Activated CD4-positive, alpha-beta T cell treated with anti-CD3 and anti-CD28 coated beads, Interleukin-2, amount 50 U/mL, for 48 hours (primary cell): Measurements from ENCODE around the gene SPEM1.

ENCODE experiments used
- DNase-seq, 2 experiments: peaks; one replicate each; pipeline ENCODE4 v3.0.0-alpha.2; 2020

The SPEM1 gene

DNA sequence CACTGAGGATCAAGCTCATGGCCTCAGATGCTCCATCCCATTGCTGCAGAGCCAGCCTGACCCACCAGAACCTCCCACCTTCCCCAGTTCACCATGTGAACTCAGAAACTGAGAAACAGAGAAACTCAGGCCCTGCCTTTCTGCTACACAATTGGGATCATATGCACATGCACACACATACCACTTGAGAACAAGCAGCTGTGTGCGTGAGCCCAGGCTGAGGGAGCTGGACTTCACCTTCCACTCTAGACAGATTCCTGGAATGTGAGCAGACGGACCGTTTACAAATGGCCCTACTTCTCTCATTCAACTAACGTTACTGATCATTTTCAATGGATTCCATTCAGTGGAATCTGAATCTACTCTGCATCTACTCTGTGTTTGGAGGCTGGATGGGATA lies 3.6 kb downstream of the SPEM1 start:
- DNase-seq: no peak

DNA sequence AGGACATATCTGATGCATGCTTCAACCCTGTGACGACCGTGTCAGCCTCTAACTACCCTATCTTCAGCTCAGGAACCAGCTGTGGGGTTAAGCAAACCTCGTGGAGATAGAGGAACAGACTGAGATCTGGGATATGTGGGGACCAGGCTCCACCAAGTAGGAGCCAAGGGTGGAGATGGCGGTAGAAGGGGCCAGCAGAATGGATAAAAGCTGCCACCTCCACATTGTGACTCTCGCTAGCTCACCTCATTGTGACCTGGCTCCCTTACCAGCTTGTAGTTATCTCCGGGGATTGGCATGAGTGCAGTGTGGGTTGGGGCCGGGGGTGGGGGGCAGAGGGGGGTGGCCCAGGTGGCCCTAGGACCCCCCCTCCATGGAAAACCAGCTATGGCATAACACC lies 5.2 kb downstream of the SPEM1 start, which contains the start of gene SPEM2:
SPEM2 (plus strand) TSS at position 301 of the 400 bp plus-strand sequence; CDS start at position 374, 73 bp downstream.
- DNase-seq: no peak

DNA sequence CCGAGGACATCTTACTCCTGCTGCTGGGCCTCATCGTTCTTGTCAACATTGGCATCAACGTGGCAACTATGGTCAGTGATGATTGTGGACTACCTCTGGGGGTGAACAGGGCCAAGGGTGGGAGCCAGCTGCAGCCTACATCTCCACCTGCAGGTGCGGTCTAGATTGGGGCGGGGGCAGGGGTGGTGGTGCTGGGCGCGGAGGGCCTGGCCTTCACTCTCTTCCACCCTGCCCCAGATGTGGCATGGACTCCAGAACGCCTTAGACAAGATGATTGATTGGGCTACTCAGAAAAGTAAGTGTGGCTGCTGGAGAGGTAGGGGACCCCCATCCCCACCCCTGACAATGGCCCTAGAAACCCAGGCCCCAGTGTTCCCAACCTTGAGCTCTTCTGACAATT lies 5.6 kb downstream of the SPEM1 start:
- DNase-seq: no peak

DNA sequence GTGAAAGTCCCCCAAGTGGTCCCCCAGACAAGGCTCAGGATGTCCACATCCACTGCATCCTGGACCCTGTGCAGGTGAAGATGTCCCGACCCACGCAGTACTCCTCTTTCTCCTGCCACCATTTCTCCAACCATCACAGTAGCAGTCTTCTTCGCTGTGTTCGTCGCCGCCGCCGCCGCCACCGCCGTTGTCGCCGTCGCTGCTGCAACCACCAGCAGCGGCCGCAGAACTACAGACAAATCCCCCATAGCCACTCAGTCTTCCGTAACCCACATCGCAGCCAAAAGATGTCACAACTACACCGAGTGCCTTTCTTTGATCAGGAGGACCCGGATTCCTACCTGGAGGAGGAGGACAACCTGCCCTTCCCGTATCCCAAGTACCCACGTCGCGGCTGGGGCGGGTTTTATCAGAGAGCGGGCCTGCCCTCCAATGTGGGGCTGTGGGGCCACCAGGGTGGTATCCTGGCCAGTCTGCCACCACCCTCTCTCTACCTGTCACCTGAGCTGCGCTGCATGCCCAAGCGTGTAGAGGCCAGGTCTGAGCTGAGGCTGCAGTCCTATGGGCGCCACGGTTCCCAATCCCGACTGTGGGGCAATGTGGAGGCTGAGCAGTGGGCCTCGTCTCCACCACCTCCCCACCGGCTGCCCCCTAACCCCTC lies 6.2 kb downstream of the SPEM1 start:
- no peak for DNase-seq

DNA sequence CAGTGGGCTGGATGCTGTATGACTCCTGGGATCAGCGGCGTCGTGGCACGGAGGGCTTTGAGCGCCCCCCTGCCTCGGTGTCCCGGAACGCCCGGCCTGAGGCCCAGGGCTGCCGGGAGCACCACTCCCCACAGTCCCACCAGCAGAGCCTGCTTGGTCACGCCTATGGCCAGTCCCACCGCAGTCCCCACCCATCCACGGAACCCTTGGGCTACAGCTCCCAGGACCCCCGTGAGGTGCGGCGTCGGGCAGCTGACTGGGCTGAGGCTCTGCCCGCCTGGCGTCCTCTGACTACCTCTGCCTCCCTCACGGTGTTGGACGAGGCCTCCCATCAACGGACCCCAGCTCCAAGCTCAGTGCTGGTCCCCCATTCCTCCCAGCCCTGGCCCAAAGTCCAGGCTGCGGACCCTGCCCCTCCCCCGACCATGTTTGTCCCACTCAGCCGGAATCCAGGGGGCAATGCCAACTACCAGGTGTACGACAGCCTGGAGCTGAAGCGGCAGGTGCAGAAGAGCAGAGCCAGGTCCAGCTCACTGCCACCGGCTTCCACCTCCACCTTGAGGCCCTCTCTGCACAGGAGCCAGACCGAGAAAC lies 6.9 kb downstream of the SPEM1 start:
- no peak for DNase-seq

DNA sequence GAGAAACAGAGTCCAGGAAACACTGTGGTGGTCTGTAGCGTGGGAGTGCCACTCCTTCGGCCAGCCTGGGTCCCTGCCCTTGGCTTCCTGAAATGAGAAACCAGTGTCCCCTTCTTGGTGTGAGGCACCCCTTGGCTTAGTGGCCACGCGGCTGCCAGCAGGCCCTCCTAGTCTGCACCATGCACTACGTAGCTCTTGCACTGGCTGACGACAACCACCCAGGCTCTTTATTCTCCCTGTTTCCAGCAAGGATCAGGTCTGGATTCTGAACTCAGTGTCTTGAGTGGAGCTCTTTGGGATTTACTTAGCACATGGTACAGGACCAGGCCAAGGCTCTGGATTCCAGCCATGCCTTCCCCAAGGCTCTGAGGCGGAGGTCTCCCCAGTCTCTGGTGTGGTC lies 7.4 kb downstream of the SPEM1 start:
- no peak for DNase-seq

DNA sequence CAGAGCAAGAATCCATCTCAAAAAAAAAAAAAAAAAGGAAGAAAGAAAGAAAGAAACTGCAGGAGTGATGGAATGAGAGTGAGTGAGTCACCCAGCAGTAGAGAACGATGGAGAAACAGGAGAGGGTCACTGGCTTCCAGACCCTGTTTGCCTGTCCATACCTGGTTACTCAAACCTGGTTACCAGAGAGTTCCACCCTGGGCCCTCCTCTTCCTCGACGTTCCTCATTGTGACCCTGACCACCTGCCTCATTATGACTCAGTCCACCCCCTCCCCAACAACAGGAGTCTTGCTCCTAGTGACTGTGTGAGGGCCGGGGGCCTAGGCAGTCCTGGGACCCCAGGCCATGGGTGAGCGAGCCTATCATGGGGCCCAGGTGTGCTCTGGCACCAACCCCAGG lies 8.4 kb downstream of the SPEM1 start, which contains the start of gene SPEM3:
SPEM3 (plus strand) TSS at position 301 of the 400 bp plus-strand sequence; CDS start at position 347, 46 bp downstream.
- DNase-seq: no peak

DNA sequence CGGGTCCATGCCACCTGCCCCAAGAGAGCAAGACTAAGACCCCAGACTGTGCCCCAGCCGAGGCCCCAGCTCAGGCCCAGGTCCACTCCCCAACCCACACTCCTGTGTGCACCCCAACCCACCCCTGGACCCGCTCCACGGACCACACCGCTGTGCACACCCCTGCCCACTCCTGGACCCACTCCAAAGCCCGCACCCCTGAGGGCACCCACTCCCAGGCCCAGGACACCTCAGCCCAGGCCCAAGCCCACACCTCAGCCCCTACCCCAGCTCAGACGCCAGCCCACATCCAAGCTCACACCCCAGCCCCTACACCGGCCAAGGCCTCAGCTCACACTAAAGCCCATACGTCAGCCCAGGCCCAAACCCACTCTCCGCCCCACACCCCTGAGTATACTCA lies 9.6 kb downstream of the SPEM1 start:
- DNase-seq: no peak

DNA sequence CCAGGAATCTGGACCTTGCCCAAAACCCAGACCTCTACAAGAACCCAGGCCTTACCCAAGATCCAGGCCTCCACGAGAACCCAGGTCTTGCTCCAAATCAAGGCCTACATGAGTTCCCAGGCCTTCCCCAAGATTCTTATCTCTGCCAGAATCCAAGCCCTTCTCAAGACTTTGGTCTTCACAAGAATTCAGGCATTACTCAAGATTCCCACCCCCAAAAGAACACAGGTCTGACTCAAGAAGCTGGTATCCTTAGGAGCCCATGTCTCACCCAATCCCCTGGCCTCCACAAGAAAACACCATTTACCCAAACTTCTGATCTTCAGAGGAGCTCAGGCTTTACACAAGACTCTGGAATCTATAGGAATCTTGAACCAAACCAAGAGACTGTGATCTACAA lies 11.1 kb downstream of the SPEM1 start:
- DNase-seq: no peak

DNA sequence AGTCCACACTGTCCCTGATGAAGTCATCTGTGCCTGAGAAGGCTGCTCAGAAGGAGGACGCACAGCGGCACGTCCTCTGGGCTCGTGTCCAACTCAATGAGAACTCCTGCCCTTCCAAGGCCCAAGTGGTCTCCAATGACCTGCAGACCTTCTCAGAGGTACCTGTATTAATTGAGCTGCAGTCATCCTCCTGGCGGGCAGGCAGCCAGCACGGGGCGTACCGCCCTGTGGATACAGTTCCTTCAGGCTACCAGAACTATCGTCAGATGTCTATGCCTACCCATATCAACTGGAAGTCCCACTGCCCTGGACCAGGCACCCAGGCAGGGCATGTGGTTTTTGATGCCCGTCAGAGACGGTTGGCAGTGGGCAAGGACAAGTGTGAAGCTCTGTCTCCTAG lies 12.2 kb downstream of the SPEM1 start:
- DNase-seq: no peak

DNA sequence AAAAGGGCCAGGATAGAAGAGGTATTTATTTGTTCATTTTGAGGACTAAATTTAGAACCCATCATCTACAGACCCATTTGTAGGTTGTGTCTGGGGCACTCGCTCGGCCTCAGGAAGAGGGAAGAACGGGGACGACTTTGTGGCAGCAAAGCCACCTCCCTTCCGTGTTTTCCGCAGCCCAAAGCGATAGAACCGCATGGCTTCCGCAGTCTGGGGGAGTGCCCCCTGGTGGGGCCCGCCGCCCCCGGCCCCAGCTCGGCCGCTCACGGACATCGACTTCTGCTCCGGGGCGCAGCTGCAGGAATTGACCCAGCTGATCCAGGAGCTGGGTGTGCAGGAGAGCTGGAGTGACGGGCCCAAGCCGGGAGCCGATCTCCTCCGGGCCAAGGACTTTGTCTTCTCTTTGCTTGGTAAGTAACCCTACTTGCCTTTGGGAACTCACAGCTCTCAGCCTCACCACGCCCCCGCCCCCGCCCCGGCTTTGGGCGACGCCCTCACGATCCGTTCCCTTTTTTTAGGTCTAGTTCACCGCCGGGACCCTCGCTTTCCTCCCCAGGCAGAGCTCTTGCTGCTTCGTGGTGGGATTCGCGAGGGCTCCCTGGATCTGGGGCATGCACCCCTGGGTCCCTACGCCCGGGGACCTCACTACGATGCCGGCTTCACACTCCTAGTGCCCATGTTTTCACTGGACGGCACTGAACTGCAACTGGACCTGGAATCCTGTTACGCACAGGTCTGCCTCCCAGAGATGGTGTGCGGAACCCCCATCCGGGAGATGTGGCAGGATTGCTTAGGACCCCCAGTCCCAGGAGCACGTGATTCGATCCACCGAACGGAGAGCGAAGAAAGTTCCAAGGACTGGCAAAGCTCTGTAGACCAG lies 15.8 kb downstream of the SPEM1 start:
- DNase-seq: peak; percentile 68 to 70

DNA sequence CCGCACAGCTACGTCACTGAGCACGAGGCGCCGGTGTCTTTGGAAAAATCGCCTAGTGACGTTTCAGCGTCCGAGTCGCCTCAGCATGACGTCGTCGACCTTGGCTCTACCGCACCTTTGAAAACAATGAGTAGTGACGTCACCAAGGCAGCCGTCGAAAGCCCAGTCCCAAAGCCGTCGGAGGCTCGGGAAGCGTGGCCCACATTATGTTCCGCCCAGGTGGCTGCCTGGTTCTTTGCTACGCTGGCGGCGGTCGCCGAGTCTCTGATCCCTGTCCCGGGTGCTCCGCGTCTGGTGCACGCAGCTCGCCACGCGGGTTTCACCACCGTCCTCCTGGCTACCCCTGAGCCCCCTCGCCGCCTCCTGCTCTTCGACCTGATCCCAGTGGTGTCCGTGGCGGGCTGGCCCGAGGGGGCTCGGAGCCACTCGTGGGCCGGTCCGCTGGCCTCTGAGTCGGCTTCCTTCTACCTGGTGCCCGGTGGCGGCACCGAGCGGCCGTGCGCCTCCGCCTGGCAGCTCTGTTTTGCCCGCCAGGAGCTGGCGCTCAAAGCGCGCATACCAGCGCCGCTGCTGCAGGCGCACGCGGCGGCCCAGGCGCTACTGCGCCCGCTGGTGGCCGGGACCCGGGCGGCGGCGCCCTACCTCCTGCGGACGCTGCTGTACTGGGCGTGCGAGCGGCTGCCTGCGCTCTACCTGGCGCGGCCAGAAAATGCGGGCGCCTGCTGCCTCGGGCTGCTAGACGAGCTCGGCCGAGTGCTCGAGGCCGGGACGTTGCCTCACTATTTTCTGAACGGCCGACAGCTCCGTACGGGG lies 16.6 kb downstream of the SPEM1 start:
- peak; percentile 80 to 82 for DNase-seq

DNA sequence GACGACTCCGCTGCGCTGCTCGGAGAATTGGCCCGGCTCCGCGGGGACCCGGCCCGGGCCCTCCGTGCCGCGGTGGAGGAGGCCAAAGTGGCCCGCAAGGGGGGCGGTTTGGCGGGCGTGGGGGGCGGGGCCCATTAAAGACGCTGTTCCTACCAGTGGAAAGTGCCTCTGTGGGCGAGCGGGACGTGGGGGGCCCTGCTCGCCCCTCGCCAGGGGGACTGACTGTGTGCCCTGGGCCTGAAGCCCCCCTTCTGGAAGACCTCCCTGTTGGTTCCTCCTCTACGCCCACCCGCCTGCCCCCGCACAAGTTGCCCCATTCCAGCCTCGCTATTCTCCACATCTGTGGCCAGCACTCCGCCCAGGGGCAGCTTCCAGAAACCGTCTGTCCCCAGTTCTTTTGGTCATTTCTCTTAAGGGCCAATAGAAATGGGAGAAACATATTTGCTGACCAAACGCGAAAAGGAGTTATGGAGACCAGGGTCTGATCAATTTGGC lies 17.3 kb downstream of the SPEM1 start:
- no peak for DNase-seq

DNA sequence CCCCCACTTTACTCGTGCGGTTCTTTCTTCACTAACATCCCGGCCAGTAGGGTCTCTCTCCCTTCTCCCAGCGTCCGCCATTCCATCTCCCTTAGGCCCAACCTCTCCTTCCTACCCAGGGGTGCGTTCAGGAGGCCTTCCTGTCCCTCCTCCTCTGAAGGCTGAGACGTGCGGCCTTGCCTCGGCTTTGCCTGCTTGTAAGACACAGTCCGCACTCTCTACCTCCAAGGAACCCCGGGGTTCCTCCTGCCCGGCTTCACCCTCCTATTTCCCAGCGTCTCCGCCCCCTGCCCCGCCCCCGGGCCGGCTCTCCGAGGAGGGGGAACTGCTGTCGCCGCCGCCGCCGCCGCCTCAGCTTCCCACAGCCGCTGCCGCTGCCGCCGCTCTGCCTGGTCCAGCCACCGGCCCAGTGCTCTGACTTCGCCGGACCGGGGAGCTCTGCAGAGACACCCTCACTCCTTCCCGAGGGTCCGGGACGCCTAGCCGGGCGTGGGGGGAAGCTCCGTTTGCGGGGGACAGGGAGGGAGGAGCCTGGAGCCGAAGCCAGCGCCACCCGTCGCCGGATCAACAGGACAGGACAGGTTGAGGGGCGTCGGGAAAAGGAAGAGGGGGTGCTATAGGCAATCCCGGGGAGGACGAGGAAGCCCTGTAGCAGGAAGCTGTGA lies 18.0 kb downstream of the SPEM1 start:
- DNase-seq: peak; percentile 74 to 78

DNA sequence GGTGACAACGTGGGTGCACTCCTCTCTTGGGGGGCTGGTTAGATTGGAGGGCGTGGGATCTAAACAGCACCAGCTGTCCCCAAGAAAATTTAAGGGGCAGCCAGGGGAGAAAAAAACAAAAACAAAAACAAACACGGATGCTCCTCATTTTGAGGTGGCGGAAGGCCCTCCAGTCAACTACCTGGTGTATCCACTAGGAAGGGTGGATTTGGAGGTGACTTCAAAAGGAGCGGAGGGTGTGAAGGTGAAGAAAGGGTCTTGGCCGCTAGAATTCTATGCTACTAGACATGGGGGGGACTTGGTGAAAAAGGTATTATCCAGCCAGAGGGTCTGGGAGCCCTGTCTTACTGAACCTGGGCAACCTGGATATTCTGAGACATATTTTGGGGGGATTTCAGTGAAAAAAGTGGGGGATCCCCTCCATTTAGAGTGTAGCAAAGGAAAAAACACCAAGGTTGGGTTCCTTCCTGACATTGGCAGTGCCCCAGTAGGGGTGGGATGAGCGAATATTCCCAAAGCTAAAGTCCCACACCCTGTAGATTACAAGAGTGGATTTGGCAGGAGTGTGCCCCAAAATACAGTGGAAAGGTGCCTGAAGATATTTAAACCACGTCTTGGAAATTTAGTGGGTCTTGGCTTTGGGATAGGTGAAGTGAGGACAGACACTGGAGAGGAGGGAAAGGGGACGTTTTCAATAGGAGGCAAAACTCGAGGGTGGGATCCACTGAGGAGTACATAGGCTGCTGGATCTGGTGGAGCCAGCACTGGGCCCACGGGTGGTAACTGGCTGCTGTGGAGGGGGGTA lies 18.7 kb downstream of the SPEM1 start:
- DNase-seq: no peak

DNA sequence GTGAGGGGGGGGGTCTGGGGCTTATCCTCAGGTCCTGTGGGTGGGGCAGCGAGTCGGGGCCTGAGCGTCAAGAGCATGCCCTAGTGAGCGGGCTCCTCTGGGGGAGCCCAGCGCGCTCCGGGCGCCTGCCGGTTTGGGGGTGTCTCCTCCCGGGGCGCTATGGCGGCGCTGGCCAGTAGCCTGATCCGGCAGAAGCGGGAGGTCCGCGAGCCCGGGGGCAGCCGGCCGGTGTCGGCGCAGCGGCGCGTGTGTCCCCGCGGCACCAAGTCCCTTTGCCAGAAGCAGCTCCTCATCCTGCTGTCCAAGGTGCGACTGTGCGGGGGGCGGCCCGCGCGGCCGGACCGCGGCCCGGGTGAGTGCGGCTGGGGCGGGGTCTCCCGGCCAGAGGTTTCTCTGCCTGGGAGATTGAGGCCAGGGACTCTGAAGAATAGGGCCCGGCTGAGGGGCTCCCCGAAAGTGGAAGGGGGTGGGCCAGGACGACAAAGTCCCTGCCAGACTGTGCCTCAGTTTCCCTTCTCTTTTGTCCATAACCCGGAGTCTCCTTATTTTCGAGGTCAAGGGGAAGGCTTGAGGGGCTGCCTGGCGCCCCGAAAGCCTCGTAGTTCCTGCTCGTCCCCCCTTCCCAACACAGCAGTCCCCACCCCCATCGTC lies 19.5 kb downstream of the SPEM1 start, which contains the start of gene FGF11:
FGF11 (plus strand) TSS at position 51 of the 651 bp plus-strand sequence; CDS start at position 160, 109 bp downstream.
- peak in 1 of 2 experiments; percentile 13 for DNase-seq

DNA sequence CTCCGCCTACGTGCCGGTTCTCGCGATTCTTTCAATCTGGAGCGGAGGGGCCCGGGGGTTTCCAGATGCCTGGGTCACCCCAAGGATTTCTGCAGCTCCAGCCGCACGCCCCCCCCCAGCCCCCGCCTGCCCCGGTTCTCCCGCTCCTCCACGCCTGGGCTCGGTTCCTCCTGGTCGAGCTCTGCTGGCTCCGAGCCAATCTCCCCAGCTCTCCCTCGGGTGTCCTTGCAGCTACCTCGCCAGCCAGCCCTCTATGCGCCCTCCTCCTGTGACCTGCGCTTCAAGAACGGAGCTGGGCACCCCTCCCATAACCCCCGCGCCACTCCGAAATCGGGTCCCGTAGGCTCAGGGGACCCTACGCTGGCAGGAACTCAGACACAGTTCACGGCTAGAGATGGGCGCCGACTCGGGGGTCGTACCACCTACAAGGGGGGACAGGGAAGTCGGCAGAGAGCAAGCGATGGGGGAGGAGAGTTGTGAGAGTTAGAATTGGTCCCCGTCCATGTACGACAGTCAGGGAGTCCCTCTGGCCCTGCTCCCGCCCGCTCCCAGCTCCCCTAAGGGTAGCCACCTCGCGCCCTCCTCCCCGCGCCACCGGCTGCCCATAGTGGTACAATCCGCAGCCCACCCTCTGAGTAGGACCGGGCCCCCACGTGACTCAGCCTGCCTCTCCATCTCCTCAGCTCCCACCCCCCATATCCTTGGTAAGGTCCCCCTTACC lies 20.1 kb downstream of the SPEM1 start:
- peak; percentile 55 to 68 for DNase-seq

DNA sequence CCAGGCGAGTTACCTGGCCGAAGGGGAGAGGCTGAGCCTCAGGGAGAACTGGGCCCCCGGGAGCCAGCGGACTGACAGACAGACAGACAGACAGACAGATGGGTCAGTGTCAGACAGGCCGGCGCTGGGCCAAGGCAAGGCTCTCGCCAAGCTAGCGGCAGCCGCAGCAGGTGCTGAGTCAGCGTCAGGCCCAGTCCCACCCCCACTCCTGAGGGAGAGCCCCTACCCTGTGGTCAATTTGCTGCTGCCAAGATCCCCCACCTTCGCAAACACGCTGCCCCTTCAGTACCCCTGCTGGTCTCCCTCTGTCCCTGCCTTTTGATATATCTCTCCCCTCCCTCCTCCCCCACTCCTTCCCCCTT lies 20.7 kb downstream of the SPEM1 start:
- peak; percentile 29 to 39 for DNase-seq

DNA sequence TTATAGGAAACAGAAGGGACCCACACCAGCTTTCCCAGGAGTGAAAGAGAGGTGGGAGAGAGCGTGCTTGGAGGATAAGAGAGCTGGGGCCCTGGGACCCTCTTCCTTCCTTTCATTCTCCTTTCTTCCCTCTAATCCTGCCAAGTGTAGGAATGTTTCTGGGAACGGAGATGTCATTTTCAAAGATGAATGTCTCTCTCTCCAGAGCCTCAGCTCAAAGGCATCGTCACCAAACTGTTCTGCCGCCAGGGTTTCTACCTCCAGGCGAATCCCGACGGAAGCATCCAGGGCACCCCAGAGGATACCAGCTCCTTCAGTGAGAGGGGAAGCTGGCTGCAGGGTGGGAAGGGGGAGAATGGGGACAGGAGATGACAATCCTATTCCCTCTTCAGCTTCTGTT lies 21.1 kb downstream of the SPEM1 start:
- no peak for DNase-seq

DNA sequence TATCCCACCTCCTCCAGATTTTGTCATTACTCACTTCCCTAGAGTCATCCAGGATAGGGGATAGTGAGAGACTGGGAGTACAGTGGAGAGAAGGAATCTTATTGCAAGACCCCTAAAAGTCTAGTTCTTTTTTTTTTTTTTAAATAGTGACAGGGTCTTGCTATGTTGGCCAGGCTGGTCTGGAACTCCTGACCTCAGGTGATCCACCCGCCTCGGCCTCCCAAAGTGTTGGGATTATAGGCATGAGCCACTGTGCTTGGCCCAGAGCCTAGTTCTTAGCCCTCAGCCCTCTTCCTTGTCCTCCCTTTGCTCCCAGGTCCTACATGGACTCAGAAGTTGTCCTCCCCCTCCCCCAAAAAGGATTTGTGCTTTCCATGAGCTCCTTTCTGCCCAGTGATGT lies 22.0 kb downstream of the SPEM1 start:
- no peak for DNase-seq
